Vagina (tissue), 2 donors: ENCODE measurements around the gene PPP6C. TPM values are rescaled to one million over a fixed set of nuclear protein-coding genes. Genes with fewer than 3 reads are reported as not detected.
"Not testable (repeated sequence)": the region's sequence is repeated elsewhere in the genome, so short reads cannot be mapped to it uniquely, and the experiment has no call there.

ENCODE experiments used
- DNase-seq, 2 donors: peaks; one replicate each; pipeline ENCODE4 v3.0.0-alpha.2; 2017; ENCODE audit errors: extremely low spot score in 2 of 2
- H3K27ac ChIP-seq: fragments of 200-600 bp; sonication (generic); one replicate; pipeline ENCODE4 v1.5.1; 2019
- H3K27me3 ChIP-seq: fragments of 200-600 bp; sonication (generic); one replicate; pipeline ENCODE4 v1.5.1; 2019
- H3K36me3 ChIP-seq, 2 donors: fragments of 200-600 bp; sonication (generic); one replicate each; pipeline ENCODE4 v1.5.1; 2017 to 2019
- H3K4me1 ChIP-seq: fragments of 200-600 bp; sonication (generic); one replicate; pipeline ENCODE4 v1.5.1; 2019
- H3K4me3 ChIP-seq, 2 donors: fragments of 200-600 bp; sonication (generic); 1 replicate in 1 of 2; 2 replicates in 1 of 2; pipeline ENCODE4 v1.5.1; 2016 to 2019
- H3K9me3 ChIP-seq: fragments of 200-600 bp; sonication (generic); one replicate; pipeline ENCODE4 v1.5.1; 2019
- POLR2A ChIP-seq, 2 donors: fragments of 450-650 bp; IDR thresholded peaks; one replicate each; pipeline ENCODE4 v1.6.1; 2017; ENCODE audit warnings: antibody characterized with exemption in 2 of 2, mild to moderate bottlenecking in 2 of 2, moderate library complexity in 2 of 2
- POLR2AphosphoS5 ChIP-seq, 2 donors: sonication (generic); formaldehyde crosslinking; IDR thresholded peaks; one replicate each; pipeline ENCODE4 v1.9.0; 2017; ENCODE audit warnings: antibody characterized with exemption in 2 of 2, mild to moderate bottlenecking in 2 of 2, low read depth in 1 of 2; ENCODE audit not compliant: insufficient read depth in 1 of 2
- intact Hi-C: fragments of 100-400 bp; cut with DNase I; formaldehyde crosslinking; loops from one replicate; pipeline ENCODE4 v1.15.1; 2023
- total RNA-seq: library from RNA; depleted of rRNA; stranded (reverse); fragments of >200 nt; gene quantifications from one replicate; pipeline ENCODE4 v1.2.3, GENCODE V29; 2016
- TF ChIP-seq, protein P1 (sequence below), 3 experiments: fragments of 450-650 bp in 2 of 3; fragments of 200-600 bp in 1 of 3; sonication (generic) in 1 of 3; IDR thresholded peaks; one replicate each; pipeline ENCODE4 v1.5.1; 2017 to 2019; ENCODE audit warnings: antibody characterized with exemption in 3 of 3, mild to moderate bottlenecking in 2 of 3, moderate library complexity in 2 of 3

The PPP6C gene
- total RNA-seq, 1 donor from 2014 or later: 26.8 TPM

DNA sequence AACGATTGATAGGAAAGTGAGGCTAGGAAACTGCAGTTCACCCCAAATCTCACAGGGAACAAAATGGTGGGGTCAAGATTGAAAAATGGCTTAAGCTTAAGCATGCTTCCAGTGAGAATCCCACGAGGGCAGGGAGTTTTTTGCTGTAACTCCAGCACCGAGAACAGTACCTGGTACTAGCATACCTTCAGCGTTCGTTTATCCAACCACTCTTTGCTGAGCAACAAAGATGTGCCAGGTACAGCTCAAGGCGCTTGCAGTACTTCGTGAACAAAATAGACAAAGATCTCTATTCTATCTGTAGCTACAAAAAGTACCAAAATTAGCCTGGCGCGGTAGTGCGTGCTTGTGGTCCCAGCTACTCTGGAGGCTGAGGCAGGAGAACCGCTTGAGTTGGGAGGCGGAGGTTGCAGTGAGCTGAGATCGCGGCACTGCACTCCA, 778 bp upstream of the PPP6C start:
- Histone ChIP-seq H3K27ac (peak overlapping the region; percentile 92), H3K9me3 (no peaks in the 10 kb centered on the region), H3K4me3 (peak overlapping the region; percentile 68 to 98), H3K36me3 (no peaks in the 10 kb centered on the region), H3K4me1 (peaks cover 48% of the 10 kb centered on the region), H3K27me3 (no peaks in the 10 kb centered on the region)
- intact Hi-C loops: no loop called here
- no peak for DNase-seq
- TF ChIP-seq POLR2A (IDR thresholded peaks at IDR 0.05) (no peak), POLR2AphosphoS5 (IDR thresholded peaks at IDR 0.05; ENCODE audit: insufficient read depth in 1 of 2, low read depth in 1 of 2) (no peak)
- TF ChIP-seq, protein P1, sequence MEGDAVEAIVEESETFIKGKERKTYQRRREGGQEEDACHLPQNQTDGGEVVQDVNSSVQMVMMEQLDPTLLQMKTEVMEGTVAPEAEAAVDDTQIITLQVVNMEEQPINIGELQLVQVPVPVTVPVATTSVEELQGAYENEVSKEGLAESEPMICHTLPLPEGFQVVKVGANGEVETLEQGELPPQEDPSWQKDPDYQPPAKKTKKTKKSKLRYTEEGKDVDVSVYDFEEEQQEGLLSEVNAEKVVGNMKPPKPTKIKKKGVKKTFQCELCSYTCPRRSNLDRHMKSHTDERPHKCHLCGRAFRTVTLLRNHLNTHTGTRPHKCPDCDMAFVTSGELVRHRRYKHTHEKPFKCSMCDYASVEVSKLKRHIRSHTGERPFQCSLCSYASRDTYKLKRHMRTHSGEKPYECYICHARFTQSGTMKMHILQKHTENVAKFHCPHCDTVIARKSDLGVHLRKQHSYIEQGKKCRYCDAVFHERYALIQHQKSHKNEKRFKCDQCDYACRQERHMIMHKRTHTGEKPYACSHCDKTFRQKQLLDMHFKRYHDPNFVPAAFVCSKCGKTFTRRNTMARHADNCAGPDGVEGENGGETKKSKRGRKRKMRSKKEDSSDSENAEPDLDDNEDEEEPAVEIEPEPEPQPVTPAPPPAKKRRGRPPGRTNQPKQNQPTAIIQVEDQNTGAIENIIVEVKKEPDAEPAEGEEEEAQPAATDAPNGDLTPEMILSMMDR (IDR thresholded peaks at IDR 0.05): no peak

DNA sequence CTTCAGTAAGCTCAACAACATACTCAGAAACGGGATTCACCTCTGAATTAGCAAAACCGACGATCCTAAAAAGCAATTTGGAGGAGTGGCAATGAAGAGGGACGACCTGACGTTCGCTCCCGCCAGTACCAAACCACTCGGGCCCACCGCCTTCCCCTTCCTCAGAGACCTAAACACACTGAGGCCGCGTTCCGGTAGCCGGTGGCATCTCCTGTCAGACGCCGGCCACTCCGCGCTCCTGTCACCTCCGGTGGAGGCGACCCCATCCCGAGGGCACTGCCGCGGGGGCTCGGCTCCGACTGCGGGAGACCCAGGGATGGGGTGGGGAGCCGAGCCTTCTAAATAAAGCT, 617 bp downstream of the PPP6C start:
- Histone ChIP-seq H3K27ac (peak overlapping the region; percentile 92), H3K4me3 (peak overlapping the region; percentile 68 to 98), H3K4me1 (peaks cover 59% of the 10 kb centered on the region), H3K36me3 (no peaks in the 10 kb centered on the region), H3K9me3 (no peaks in the 10 kb centered on the region), H3K27me3 (no peaks in the 10 kb centered on the region)
- intact Hi-C loops: loop anchor here (10.0 kb wide), 1 partner anchor 56 kb away; the partner anchor contains the start of gene HSPA5
- DNase-seq: no peak
- TF ChIP-seq, protein P1 (IDR thresholded peaks at IDR 0.05): no peak

DNA sequence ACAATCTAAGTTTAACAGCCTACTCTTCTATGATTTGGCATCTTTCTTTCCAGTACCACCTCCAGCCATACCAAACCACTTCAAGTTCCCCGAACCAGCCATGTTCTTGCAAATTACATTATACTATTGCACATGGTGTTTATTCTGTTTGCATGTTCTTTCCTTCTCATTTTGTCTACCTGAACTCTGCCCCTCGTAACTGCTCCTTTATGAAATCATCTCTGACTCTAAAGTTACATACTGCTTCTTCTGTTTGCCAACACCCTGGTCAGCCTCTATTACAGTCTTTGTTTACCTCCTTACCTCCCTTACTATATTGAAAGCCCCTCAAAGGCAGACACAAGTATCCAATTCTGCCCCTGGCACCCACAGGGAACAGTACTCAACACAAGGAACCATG, 6.0 kb downstream of the PPP6C start:
- Histone ChIP-seq H3K4me3 (no peak overlapping the region), H3K36me3 (no peaks in the 10 kb centered on the region), H3K27me3 (no peaks in the 10 kb centered on the region), H3K4me1 (peaks cover 63% of the 10 kb centered on the region), H3K9me3 (no peaks in the 10 kb centered on the region), H3K27ac (no peak overlapping the region)
- no peak for DNase-seq
- intact Hi-C loops: loop anchor here (10.0 kb wide), 1 partner anchor 61 kb away; the partner anchor contains the start of gene HSPA5
- TF ChIP-seq POLR2A (IDR thresholded peaks at IDR 0.05) (no peak), POLR2AphosphoS5 (IDR thresholded peaks at IDR 0.05; ENCODE audit: insufficient read depth in 1 of 2, low read depth in 1 of 2) (no peak)
- TF ChIP-seq, protein P1 (IDR thresholded peaks at IDR 0.05): no peak

- Histone ChIP-seq H3K27ac (no peak overlapping the region), H3K9me3 (no peaks in the 10 kb centered on the region), H3K36me3 (no peaks in the 10 kb centered on the region), H3K4me3 (no peak overlapping the region), H3K27me3 (no peaks in the 10 kb centered on the region), H3K4me1 (peaks cover 58% of the 10 kb centered on the region)
- no peak for TF ChIP-seq POLR2A (IDR thresholded peaks at IDR 0.05)
- TF ChIP-seq POLR2AphosphoS5 (IDR thresholded peaks at IDR 0.05; ENCODE audit: insufficient read depth in 1 of 2, low read depth in 1 of 2): no peak
- TF ChIP-seq, protein P1 (IDR thresholded peaks at IDR 0.05): no peak
- intact Hi-C loops: loop anchor here (10.0 kb wide), 1 partner anchor 62 kb away; the partner anchor contains the start of gene HSPA5
- DNase-seq: no peak
These were observed 6.5 kb downstream of the PPP6C start for GRCh38 chr9:125183054-125183453.

DNA sequence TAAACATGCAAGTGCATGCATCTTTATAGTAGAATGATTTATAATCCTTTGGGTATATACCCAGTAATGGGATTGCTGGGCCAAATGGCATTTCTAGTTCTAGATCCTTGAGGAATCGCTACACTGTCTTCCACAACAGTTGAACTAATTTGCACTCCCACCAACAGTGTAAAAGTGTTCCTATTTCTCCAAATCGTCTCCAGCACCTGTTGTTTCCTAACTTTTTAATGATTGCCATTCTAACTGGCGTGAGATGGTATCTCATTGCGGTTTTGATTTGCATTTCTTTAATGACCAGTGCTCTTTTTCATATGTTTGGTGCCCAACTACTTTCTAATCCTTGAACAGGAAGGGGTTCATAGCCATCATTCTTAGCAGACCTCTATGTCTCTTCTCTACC, 7.8 kb downstream of the PPP6C start:
- H3K4me1 ChIP-seq: peaks cover 50% of the 10 kb centered on the region
- not testable (repeated sequence) for DNase-seq, H3K27me3 ChIP-seq, H3K9me3 ChIP-seq, H3K36me3 ChIP-seq, H3K27ac ChIP-seq, H3K4me3 ChIP-seq
- intact Hi-C loops: loop anchor here (10.0 kb wide), 1 partner anchor 63 kb away; the partner anchor contains the start of gene HSPA5
